DOHH2 (cell line): ENCODE data around the gene RICTOR.
A peak's percentile ranks its signal among the peaks of the same experiment; 100 is the strongest.

Source experiments
- H3F3A ChIP-seq: fragments of 200-600 bp; sonication (generic), shearing (Covaris generic); 2 replicates; pipeline ENCODE4 v1.6.0; 2016; ENCODE audit warnings: antibody characterized with exemption, mild to moderate bottlenecking; ENCODE audit not compliant: control insufficient read depth, insufficient read depth
- H3K27ac ChIP-seq: fragments of 200-600 bp; sonication (generic); 2 replicates; pipeline ENCODE4 v1.5.1; 2014; ENCODE audit warnings: low read depth, mild to moderate bottlenecking, low read length, moderate library complexity
- H3K27me3 ChIP-seq: fragments of 200-600 bp; sonication (generic); 2 replicates; pipeline ENCODE4 v1.6.1; 2014; ENCODE audit warnings: mild to moderate bottlenecking, low read length, mixed read lengths; ENCODE audit not compliant: control insufficient read depth
- H3K36me3 ChIP-seq: fragments of 200-600 bp; sonication (generic); 2 replicates; pipeline ENCODE4 v1.6.1; 2014; ENCODE audit warnings: mild to moderate bottlenecking, low read length, moderate library complexity, mixed read lengths; ENCODE audit not compliant: control insufficient read depth
- H3K4me1 ChIP-seq: fragments of 200-600 bp; sonication (generic); 2 replicates; pipeline ENCODE4 v1.6.1; 2014; ENCODE audit warnings: mild to moderate bottlenecking, low read length, mixed read lengths; ENCODE audit not compliant: control insufficient read depth
- H3K4me2 ChIP-seq: fragments of 200-600 bp; sonication (generic); 2 replicates; pipeline ENCODE4 v1.6.0; 2014; ENCODE audit warnings: mild to moderate bottlenecking, low read length, moderate library complexity
- H3K4me3 ChIP-seq: fragments of 200-600 bp; sonication (generic); 2 replicates; pipeline ENCODE4 v1.5.1; 2014; ENCODE audit warnings: mild to moderate bottlenecking, low read length, mixed read lengths
- H3K79me2 ChIP-seq: fragments of 200-600 bp; sonication (generic); 2 replicates; pipeline ENCODE4 v1.6.1; 2014; ENCODE audit warnings: mild to moderate bottlenecking, low read length, mixed read lengths; ENCODE audit not compliant: control insufficient read depth
- H3K9me2 ChIP-seq: fragments of 200-600 bp; sonication (generic); replicated peaks from 2 replicates; pipeline ENCODE4 v1.6.1; 2014; ENCODE audit warnings: mild to moderate bottlenecking, low read length, mixed read lengths; ENCODE audit not compliant: control insufficient read depth
- H3K9me3 ChIP-seq: fragments of 200-600 bp; sonication (generic); 2 replicates; pipeline ENCODE4 v1.6.1; 2014; ENCODE audit warnings: antibody characterized with exemption, low read length, mixed read lengths; ENCODE audit not compliant: control insufficient read depth, insufficient read depth
- H4K20me1 ChIP-seq: fragments of 200-600 bp; sonication (generic); 2 replicates; pipeline ENCODE4 v1.6.0; 2014; ENCODE audit warnings: low read depth, mild to moderate bottlenecking, antibody characterized with exemption, low read length, moderate library complexity; ENCODE audit not compliant: control insufficient read depth, insufficient read depth
- CTCF ChIP-seq: fragments of 200-600 bp; sonication (generic); IDR thresholded peaks from one replicate; pipeline ENCODE4 v1.5.1; 2014; ENCODE audit warnings: antibody characterized with exemption, mild to moderate bottlenecking, low read depth, low read length; ENCODE audit not compliant: poor library complexity, severe bottlenecking
- EZH2phosphoT487 ChIP-seq: fragments of 200-600 bp; sonication (generic); IDR thresholded peaks from 2 replicates; pipeline ENCODE4 v1.6.1; 2017; ENCODE audit warnings: borderline replicate concordance, mild to moderate bottlenecking, antibody characterized with exemption, low read length, moderate library complexity, mixed read lengths

The RICTOR gene

GRCh38 chr5:39076757-39077728, 2.8 kb upstream of the RICTOR start:
- Histone ChIP-seq H3F3A (peaks cover 6% of the 10 kb centered on the region), H3K9me2 (no peaks in the 10 kb centered on the region), H3K4me2 (peak overlapping the region; percentile 71), H3K9me3 (no peaks in the 10 kb centered on the region), H3K27me3 (no peaks in the 10 kb centered on the region), H3K36me3 (peaks cover 9% of the 10 kb centered on the region), H3K27ac (peak overlapping the region; percentile 58), H3K4me3 (peak overlapping the region; percentile 63), H3K79me2 (peaks cover 24% of the 10 kb centered on the region), H3K4me1 (peaks cover 50% of the 10 kb centered on the region), H4K20me1 (peaks cover 13% of the 10 kb centered on the region)
- TF ChIP-seq EZH2phosphoT487 (no peak), CTCF (no peak)

DNA sequence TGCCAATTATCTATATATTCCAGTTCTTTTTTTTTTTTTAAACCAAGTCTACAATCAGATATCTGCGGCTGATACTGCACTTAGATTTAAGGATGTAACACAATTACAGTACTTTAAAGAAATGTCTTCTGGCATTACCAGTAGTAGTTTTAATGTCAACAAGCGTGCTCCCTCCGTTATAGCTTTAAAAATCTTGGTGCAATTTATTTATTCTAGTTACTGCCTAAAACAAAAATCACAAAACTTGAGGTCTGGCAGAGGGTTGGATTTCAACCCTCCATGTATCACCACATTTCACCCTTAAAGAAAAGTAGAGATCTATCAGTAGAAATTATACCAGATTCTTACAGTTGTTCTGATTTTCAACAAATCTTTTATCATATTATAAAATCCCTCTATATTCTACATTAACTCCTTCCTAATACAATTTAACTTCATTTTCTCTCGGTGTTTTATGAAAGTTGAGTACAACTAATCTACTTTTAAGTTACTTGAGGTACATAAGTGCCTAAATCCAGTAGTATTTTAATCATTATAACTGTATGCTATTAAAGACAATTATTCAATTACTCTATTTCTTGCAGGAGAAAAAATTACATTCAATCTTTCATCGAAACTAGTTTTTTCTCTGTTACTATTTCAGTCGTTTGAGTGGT, 2.0 kb upstream of the RICTOR start:
- no peaks in the 10 kb centered on the region for H3K9me2 ChIP-seq
- H3K4me2 ChIP-seq: peak overlapping the region; percentile 71
- H3F3A ChIP-seq: peaks cover 6% of the 10 kb centered on the region
- H3K36me3 ChIP-seq: peaks cover 18% of the 10 kb centered on the region
- peaks cover 14% of the 10 kb centered on the region for H4K20me1 ChIP-seq
- H3K27me3 ChIP-seq: no peaks in the 10 kb centered on the region
- H3K4me3 ChIP-seq: peak overlapping the region; percentile 63
- peaks cover 32% of the 10 kb centered on the region for H3K79me2 ChIP-seq
- TF ChIP-seq EZH2phosphoT487 (no peak), CTCF (no peak)
- H3K4me1 ChIP-seq: peaks cover 53% of the 10 kb centered on the region
- peak overlapping the region; percentile 58 for H3K27ac ChIP-seq
- H3K9me3 ChIP-seq: no peaks in the 10 kb centered on the region

- peaks cover 37% of the 10 kb centered on the region for H3K36me3 ChIP-seq
- peaks cover 6% of the 10 kb centered on the region for H3F3A ChIP-seq
- TF ChIP-seq EZH2phosphoT487: no peak
- no peak for TF ChIP-seq CTCF
- H3K27ac ChIP-seq: peak overlapping the region; percentile 77
- no peaks in the 10 kb centered on the region for H3K9me2 ChIP-seq
- H3K9me3 ChIP-seq: no peaks in the 10 kb centered on the region
- H3K79me2 ChIP-seq: peaks cover 56% of the 10 kb centered on the region
- peaks cover 46% of the 10 kb centered on the region for H3K4me1 ChIP-seq
- H3K27me3 ChIP-seq: no peaks in the 10 kb centered on the region
- peak overlapping the region; percentile 71 for H3K4me2 ChIP-seq
- H4K20me1 ChIP-seq: peaks cover 14% of the 10 kb centered on the region
- peak overlapping the region; percentile 94 for H3K4me3 ChIP-seq
Observed at GRCh38 chr5:39073767-39074016, 507 bp downstream of the RICTOR start.
